H1 (cell line): ENCODE measurements around the gene SLC38A10. TPM values are rescaled to one million over a fixed set of nuclear protein-coding genes. Genes with fewer than 3 reads are reported as not detected.

Source experiments
- BACH1 ChIP-seq: IDR thresholded peaks from 2 replicates; pipeline ENCODE4 v1.6.1; 2012; ENCODE audit warnings: low read length, improper control_type of control experiment
- polyA plus RNA-seq, 7 experiments: library from polyadenylated mRNA; depleted of rRNA in 3 of 7; stranded (reverse) in 5 of 7; unstranded in 2 of 7; fragments of >200 nt in 5 of 7; fragments of 200-250 nt in 2 of 7; gene quantifications; 1 replicate in 5 of 7; 2 replicates in 1 of 7; 4 replicates in 1 of 7; pipeline versions ENCODE4 v1.2.1 to v1.2.3, GENCODE V29; 2011 to 2013; ENCODE audit warnings: missing spikeins in 2 of 7, mixed read lengths in 2 of 7
- total RNA-seq: library from RNA; stranded (reverse); fragmentation: NEBNext Ultra II Directional; extraction: Animal tissue kit (Norgen Biotek cat#: 25700); gene quantifications from 2 replicates; pipeline ENCODE4 v1.2.1, GENCODE V29; 2021
- TF ChIP-seq, protein P1 (sequence below): fragments of 300-600 bp; sonication (generic); IDR thresholded peaks from 2 replicates; pipeline ENCODE4 v1.7.1; 2012; ENCODE audit warnings: low read length, moderate library complexity, mild to moderate bottlenecking, inconsistent platforms; ENCODE audit not compliant: insufficient replicate concordance

SLC38A10 gene
- total and polyA plus RNA-seq, 2 of the 8 experiments (the other 6 are each of a cell fraction or from before 2014, with no cell fraction given) = 26.4 to 41.0 TPM

DNA sequence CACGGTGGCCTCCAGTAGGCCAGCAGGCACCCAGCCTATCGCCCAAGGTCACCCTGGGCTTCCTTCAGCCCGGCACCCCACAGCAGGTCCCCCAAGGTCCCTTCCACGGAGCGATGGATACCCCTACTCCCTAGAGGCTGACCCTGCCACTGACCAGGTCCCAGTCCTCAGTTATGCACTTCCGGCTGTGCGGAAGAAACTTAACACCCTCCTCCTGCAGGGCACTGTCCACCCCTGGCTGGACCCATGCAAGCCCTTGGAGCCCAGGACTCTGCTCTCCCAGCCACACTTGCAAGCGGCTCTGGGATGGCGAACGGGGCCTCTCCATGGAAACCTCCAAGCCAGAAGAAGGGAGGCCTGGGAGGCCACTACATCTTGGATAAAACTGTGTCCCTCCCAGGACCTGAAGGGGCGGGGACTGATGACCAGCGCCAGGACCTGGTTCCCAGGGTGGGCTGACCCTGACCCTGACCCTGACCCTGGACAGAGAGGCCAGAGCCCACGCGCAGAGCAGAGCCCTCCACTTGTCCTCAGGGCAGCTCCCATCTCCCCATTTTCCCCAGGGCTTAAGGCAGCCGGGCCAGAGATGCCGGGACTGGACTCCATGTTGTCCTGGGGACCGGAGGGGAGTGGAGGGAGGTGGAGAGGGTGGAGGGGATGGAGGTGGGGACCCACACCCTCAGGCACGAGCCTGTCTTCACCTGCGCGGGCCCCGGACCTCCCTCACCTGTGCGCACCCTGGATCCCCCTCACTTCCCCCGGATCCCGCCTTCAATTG is 73.1 kb downstream of the SLC38A10 start (continued):
- TF ChIP-seq, protein P1, sequence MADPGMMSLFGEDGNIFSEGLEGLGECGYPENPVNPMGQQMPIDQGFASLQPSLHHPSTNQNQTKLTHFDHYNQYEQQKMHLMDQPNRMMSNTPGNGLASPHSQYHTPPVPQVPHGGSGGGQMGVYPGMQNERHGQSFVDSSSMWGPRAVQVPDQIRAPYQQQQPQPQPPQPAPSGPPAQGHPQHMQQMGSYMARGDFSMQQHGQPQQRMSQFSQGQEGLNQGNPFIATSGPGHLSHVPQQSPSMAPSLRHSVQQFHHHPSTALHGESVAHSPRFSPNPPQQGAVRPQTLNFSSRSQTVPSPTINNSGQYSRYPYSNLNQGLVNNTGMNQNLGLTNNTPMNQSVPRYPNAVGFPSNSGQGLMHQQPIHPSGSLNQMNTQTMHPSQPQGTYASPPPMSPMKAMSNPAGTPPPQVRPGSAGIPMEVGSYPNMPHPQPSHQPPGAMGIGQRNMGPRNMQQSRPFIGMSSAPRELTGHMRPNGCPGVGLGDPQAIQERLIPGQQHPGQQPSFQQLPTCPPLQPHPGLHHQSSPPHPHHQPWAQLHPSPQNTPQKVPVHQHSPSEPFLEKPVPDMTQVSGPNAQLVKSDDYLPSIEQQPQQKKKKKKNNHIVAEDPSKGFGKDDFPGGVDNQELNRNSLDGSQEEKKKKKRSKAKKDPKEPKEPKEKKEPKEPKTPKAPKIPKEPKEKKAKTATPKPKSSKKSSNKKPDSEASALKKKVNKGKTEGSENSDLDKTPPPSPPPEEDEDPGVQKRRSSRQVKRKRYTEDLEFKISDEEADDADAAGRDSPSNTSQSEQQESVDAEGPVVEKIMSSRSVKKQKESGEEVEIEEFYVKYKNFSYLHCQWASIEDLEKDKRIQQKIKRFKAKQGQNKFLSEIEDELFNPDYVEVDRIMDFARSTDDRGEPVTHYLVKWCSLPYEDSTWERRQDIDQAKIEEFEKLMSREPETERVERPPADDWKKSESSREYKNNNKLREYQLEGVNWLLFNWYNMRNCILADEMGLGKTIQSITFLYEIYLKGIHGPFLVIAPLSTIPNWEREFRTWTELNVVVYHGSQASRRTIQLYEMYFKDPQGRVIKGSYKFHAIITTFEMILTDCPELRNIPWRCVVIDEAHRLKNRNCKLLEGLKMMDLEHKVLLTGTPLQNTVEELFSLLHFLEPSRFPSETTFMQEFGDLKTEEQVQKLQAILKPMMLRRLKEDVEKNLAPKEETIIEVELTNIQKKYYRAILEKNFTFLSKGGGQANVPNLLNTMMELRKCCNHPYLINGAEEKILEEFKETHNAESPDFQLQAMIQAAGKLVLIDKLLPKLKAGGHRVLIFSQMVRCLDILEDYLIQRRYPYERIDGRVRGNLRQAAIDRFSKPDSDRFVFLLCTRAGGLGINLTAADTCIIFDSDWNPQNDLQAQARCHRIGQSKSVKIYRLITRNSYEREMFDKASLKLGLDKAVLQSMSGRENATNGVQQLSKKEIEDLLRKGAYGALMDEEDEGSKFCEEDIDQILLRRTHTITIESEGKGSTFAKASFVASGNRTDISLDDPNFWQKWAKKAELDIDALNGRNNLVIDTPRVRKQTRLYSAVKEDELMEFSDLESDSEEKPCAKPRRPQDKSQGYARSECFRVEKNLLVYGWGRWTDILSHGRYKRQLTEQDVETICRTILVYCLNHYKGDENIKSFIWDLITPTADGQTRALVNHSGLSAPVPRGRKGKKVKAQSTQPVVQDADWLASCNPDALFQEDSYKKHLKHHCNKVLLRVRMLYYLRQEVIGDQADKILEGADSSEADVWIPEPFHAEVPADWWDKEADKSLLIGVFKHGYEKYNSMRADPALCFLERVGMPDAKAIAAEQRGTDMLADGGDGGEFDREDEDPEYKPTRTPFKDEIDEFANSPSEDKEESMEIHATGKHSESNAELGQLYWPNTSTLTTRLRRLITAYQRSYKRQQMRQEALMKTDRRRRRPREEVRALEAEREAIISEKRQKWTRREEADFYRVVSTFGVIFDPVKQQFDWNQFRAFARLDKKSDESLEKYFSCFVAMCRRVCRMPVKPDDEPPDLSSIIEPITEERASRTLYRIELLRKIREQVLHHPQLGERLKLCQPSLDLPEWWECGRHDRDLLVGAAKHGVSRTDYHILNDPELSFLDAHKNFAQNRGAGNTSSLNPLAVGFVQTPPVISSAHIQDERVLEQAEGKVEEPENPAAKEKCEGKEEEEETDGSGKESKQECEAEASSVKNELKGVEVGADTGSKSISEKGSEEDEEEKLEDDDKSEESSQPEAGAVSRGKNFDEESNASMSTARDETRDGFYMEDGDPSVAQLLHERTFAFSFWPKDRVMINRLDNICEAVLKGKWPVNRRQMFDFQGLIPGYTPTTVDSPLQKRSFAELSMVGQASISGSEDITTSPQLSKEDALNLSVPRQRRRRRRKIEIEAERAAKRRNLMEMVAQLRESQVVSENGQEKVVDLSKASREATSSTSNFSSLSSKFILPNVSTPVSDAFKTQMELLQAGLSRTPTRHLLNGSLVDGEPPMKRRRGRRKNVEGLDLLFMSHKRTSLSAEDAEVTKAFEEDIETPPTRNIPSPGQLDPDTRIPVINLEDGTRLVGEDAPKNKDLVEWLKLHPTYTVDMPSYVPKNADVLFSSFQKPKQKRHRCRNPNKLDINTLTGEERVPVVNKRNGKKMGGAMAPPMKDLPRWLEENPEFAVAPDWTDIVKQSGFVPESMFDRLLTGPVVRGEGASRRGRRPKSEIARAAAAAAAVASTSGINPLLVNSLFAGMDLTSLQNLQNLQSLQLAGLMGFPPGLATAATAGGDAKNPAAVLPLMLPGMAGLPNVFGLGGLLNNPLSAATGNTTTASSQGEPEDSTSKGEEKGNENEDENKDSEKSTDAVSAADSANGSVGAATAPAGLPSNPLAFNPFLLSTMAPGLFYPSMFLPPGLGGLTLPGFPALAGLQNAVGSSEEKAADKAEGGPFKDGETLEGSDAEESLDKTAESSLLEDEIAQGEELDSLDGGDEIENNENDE = no peak
- no peak for TF ChIP-seq BACH1
